Astrocyte of the cerebellum (primary cell): Measurements from ENCODE around the gene LMOD3.

Source experiments
- DNase-seq: peaks from one replicate; pipeline ENCODE4 v3.0.0-alpha.2; 2011; ENCODE audit warnings: low read depth
- H3K4me3 ChIP-seq: 2 replicates; pipeline ENCODE4 v1.5.1; 2011; ENCODE audit warnings: mild to moderate bottlenecking, low read depth, low read length, moderate library complexity
- CTCF ChIP-seq: IDR thresholded peaks from 2 replicates; pipeline ENCODE4 v1.5.1; 2012; ENCODE audit warnings: low read length, low read depth, moderate library complexity, mild to moderate bottlenecking; ENCODE audit errors: missing control alignments
- in situ Hi-C: cut with HindIII; loops from 2 replicates; pipeline ENCODE4 v1.10.0; 2017; ENCODE audit warnings: low sequenced_read_pairs

Gene LMOD3

GRCh38 chr3:69115731-69116130 is 6.7 kb downstream of the LMOD3 start:
- no peak overlapping the region for H3K4me3 ChIP-seq
- no peak for DNase-seq
- TF ChIP-seq CTCF, result no peak
- in situ Hi-C loops, result no loop called here

GRCh38 chr3:69113536-69113935 is 8.9 kb downstream of the LMOD3 start:
- DNase-seq, result no peak
- TF ChIP-seq CTCF, result no peak
- in situ Hi-C loops, result no loop called here
- no peak overlapping the region for H3K4me3 ChIP-seq

- no peak for DNase-seq
- no peak overlapping the region for H3K4me3 ChIP-seq
- in situ Hi-C loops, result no loop called here
- TF ChIP-seq CTCF, result no peak
Measured at GRCh38 chr3:69110941-69111546, 11.4 kb downstream of the LMOD3 start.

- in situ Hi-C loops, result no loop called here
- no peak for TF ChIP-seq CTCF
- no peak for DNase-seq
- H3K4me3 ChIP-seq, result no peak overlapping the region
Measured at GRCh38 chr3:69108811-69109210, 13.6 kb downstream of the LMOD3 start.

GRCh38 chr3:69107841-69108240 is 14.6 kb downstream of the LMOD3 start:
- TF ChIP-seq CTCF, result no peak
- H3K4me3 ChIP-seq, result no peak overlapping the region
- DNase-seq, result no peak
- in situ Hi-C loops, result no loop called here

GRCh38 chr3:69105320-69105719 is 17.1 kb downstream of the LMOD3 start:
- no peak for TF ChIP-seq CTCF
- DNase-seq, result no peak
- no peak overlapping the region for H3K4me3 ChIP-seq
- in situ Hi-C loops, result no loop called here
